HEK293 (cell line): Measurements from ENCODE around the gene CD300LG.
A peak's percentile ranks its signal among the peaks of the same experiment; 100 is the strongest.

Experiments used
- BCL11A ChIP-seq: fragments of 450-650 bp; formaldehyde crosslinking; IDR thresholded peaks from 2 replicates; pipeline ENCODE4 v1.5.1; 2016; ENCODE audit warnings: low read depth, missing biosample characterization, missing genetic modification characterization
- GFI1B ChIP-seq: fragments of 450-650 bp; formaldehyde crosslinking; IDR thresholded peaks from 2 replicates; pipeline ENCODE4 v1.5.1; 2016; ENCODE audit warnings: missing biosample characterization, missing genetic modification characterization
- IKZF3 ChIP-seq: fragments of 450-650 bp; IDR thresholded peaks from 2 replicates; pipeline ENCODE4 v1.5.0; 2018; ENCODE audit warnings: missing biosample characterization, mild to moderate bottlenecking, missing genetic modification characterization, moderate library complexity
- KLF16 ChIP-seq: fragments of 450-650 bp; formaldehyde crosslinking; IDR thresholded peaks from 2 replicates; pipeline ENCODE4 v1.5.1; 2017; ENCODE audit warnings: missing biosample characterization, missing genetic modification characterization
- KLF8 ChIP-seq: fragments of 450-650 bp; formaldehyde crosslinking; IDR thresholded peaks from 2 replicates; pipeline ENCODE4 v1.5.1; 2016; ENCODE audit warnings: missing biosample characterization, missing genetic modification characterization
- PATZ1 ChIP-seq: fragments of 450-650 bp; formaldehyde crosslinking; IDR thresholded peaks from 2 replicates; pipeline ENCODE4 v1.5.1; 2016; ENCODE audit warnings: missing biosample characterization, missing genetic modification characterization
- REST ChIP-seq: fragments of 450-650 bp; formaldehyde crosslinking; IDR thresholded peaks from 2 replicates; pipeline ENCODE4 v1.5.1; 2016; ENCODE audit warnings: missing biosample characterization, missing genetic modification characterization
- SP7 ChIP-seq: fragments of 450-650 bp; formaldehyde crosslinking; IDR thresholded peaks from 2 replicates; pipeline ENCODE4 v1.5.1; 2016; ENCODE audit warnings: missing biosample characterization, missing genetic modification characterization
- ZBTB44 ChIP-seq: fragments of 450-650 bp; IDR thresholded peaks from 2 replicates; pipeline ENCODE4 v1.5.1; 2018; ENCODE audit warnings: missing biosample characterization, mild to moderate bottlenecking, missing genetic modification characterization
- ZFP37 ChIP-seq: fragments of 450-650 bp; formaldehyde crosslinking; IDR thresholded peaks from 2 replicates; pipeline ENCODE4 v1.5.1; 2016; ENCODE audit warnings: missing biosample characterization, missing genetic modification characterization
- ZNF202 ChIP-seq: fragments of 450-650 bp; formaldehyde crosslinking; IDR thresholded peaks from 2 replicates; pipeline ENCODE4 v1.5.1; 2016; ENCODE audit warnings: missing biosample characterization, missing genetic modification characterization, borderline replicate concordance
- ZNF24 ChIP-seq: fragments of 450-650 bp; formaldehyde crosslinking; IDR thresholded peaks from 2 replicates; pipeline ENCODE4 v1.5.1; 2016; ENCODE audit warnings: missing biosample characterization, missing genetic modification characterization
- ZNF280C ChIP-seq: fragments of 450-650 bp; formaldehyde crosslinking; IDR thresholded peaks from 2 replicates; pipeline ENCODE4 v1.5.1; 2016; ENCODE audit warnings: missing biosample characterization, missing genetic modification characterization
- ZNF341 ChIP-seq: fragments of 450-650 bp; formaldehyde crosslinking; IDR thresholded peaks from 2 replicates; pipeline ENCODE4; 2016; ENCODE audit warnings: low read depth, missing biosample characterization, missing genetic modification characterization
- ZNF48 ChIP-seq: fragments of 450-650 bp; formaldehyde crosslinking; IDR thresholded peaks from 2 replicates; pipeline ENCODE4 v1.5.1; 2016; ENCODE audit warnings: missing biosample characterization, missing genetic modification characterization
- ZNF555 ChIP-seq: fragments of 450-650 bp; formaldehyde crosslinking; conservative IDR thresholded peaks from 2 replicates; pipeline ENCODE4 v1.5.1; 2017; ENCODE audit warnings: missing biosample characterization, mild to moderate bottlenecking, missing genetic modification characterization, inconsistent platforms
- ZNF629 ChIP-seq: fragments of 450-650 bp; formaldehyde crosslinking; IDR thresholded peaks from 2 replicates; pipeline ENCODE4 v1.5.1; 2017; ENCODE audit warnings: missing biosample characterization, missing genetic modification characterization
- ZNF704 ChIP-seq: fragments of 450-650 bp; formaldehyde crosslinking; IDR thresholded peaks from 2 replicates; pipeline ENCODE4 v1.5.1; 2016; ENCODE audit warnings: missing biosample characterization, missing genetic modification characterization
- ZNF707 ChIP-seq: fragments of 450-650 bp; formaldehyde crosslinking; IDR thresholded peaks from 2 replicates; pipeline ENCODE4 v1.5.1; 2016; ENCODE audit warnings: missing biosample characterization, missing genetic modification characterization
- TF ChIP-seq, protein P1 (sequence below): fragments of 450-650 bp; formaldehyde crosslinking; IDR thresholded peaks from 2 replicates; pipeline ENCODE4 v1.5.1; 2016; ENCODE audit warnings: missing biosample characterization, missing genetic modification characterization
- TF ChIP-seq, protein P2 (sequence below): fragments of 450-650 bp; formaldehyde crosslinking; IDR thresholded peaks from 2 replicates; pipeline ENCODE4 v1.5.1; 2017; ENCODE audit warnings: missing biosample characterization, missing genetic modification characterization

Gene CD300LG

GRCh38 chr17:43905985-43906852 lies 59.2 kb downstream of the CD300LG start (continued):
- TF ChIP-seq KLF16 (tag by site-specific recombination) (peak; percentile 98), REST (tag by site-specific recombination) (no peak), ZNF707 (tag by site-specific recombination) (no peak), ZFP37 (tag by site-specific recombination) (0 out of 2 replicates have a peak, but pooled peaks have one; percentile 20), ZNF48 (tag by site-specific recombination) (no peak), ZNF704 (tag by site-specific recombination) (no peak), GFI1B (tag by site-specific recombination) (no peak), ZNF555 (tag by site-specific recombination) (no peak), ZNF202 (tag by site-specific recombination) (no peak), ZNF629 (tag by site-specific recombination) (peak; percentile 81), KLF8 (tag by site-specific recombination) (peak; percentile 88), BCL11A (tag by site-specific recombination) (peak; percentile 90), ZNF24 (tag by site-specific recombination) (no peak; the same call in 1 of the 2 replicates), ZNF341 (tag by site-specific recombination) (peak; percentile 49), ZNF280C (tag by site-specific recombination) (no peak), IKZF3 (tag by site-specific recombination) (0 out of 2 replicates have a peak, but pooled peaks have one; percentile 15), SP7 (tag by site-specific recombination) (peak; percentile 66), PATZ1 (tag by site-specific recombination) (no peak), ZBTB44 (tag by site-specific recombination) (no peak)
- TF ChIP-seq, protein P1, sequence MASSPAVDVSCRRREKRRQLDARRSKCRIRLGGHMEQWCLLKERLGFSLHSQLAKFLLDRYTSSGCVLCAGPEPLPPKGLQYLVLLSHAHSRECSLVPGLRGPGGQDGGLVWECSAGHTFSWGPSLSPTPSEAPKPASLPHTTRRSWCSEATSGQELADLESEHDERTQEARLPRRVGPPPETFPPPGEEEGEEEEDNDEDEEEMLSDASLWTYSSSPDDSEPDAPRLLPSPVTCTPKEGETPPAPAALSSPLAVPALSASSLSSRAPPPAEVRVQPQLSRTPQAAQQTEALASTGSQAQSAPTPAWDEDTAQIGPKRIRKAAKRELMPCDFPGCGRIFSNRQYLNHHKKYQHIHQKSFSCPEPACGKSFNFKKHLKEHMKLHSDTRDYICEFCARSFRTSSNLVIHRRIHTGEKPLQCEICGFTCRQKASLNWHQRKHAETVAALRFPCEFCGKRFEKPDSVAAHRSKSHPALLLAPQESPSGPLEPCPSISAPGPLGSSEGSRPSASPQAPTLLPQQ, result peak; percentile 98
- TF ChIP-seq, protein P2, sequence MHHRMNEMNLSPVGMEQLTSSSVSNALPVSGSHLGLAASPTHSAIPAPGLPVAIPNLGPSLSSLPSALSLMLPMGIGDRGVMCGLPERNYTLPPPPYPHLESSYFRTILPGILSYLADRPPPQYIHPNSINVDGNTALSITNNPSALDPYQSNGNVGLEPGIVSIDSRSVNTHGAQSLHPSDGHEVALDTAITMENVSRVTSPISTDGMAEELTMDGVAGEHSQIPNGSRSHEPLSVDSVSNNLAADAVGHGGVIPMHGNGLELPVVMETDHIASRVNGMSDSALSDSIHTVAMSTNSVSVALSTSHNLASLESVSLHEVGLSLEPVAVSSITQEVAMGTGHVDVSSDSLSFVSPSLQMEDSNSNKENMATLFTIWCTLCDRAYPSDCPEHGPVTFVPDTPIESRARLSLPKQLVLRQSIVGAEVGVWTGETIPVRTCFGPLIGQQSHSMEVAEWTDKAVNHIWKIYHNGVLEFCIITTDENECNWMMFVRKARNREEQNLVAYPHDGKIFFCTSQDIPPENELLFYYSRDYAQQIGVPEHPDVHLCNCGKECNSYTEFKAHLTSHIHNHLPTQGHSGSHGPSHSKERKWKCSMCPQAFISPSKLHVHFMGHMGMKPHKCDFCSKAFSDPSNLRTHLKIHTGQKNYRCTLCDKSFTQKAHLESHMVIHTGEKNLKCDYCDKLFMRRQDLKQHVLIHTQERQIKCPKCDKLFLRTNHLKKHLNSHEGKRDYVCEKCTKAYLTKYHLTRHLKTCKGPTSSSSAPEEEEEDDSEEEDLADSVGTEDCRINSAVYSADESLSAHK (tag by site-specific recombination), result peak; percentile 53; the same call in 1 of the 2 replicates
